Activated naive CD8-positive, alpha-beta T cell treated with anti-CD3 and anti-CD28 coated beads, Interleukin-2, amount 10 ng/mL, durations not matched to agents 7 days and 5 days (primary cell): Measurements from ENCODE around the gene GAN. TPM values are rescaled to one million over a fixed set of nuclear protein-coding genes. Genes with fewer than 3 reads are reported as not detected.

Source experiments
- ATAC-seq: fragments of 150-1000 bp; cut with Tn5 transposase; one replicate; pipeline ENCODE4 v1.10.0; 2021; ENCODE audit warnings: low read depth, moderate library complexity
- POLR2A ChIA-PET: fragments of 350-600 bp; sonication (Branson Sonifier 250); formaldehyde crosslinking; loops from one replicate; lab custom pipeline; 2021; ENCODE audit warnings: antibody characterized with exemption; lab: Charles Lee
- DNase-seq: peaks from one replicate; pipeline ENCODE4 v3.0.0; 2021
- H3K27ac Mint-ChIP-seq: one replicate; pipeline ENCODE4 v1.8.0; 2022; ENCODE audit warnings: mild to moderate bottlenecking, mixed read lengths
- H3K27me3 Mint-ChIP-seq: one replicate; pipeline ENCODE4 v1.8.0; 2022; ENCODE audit warnings: mild to moderate bottlenecking, moderate library complexity, mixed read lengths
- H3K36me3 Mint-ChIP-seq: one replicate; pipeline ENCODE4 v1.8.0; 2021; ENCODE audit warnings: mild to moderate bottlenecking, mixed read lengths
- H3K4me1 Mint-ChIP-seq: one replicate; pipeline ENCODE4 v1.8.0; 2021; ENCODE audit warnings: mixed read lengths
- H3K4me3 Mint-ChIP-seq: one replicate; pipeline ENCODE4 v1.8.0; 2022; ENCODE audit warnings: mild to moderate bottlenecking, moderate library complexity, mixed read lengths
- H3K9me3 Mint-ChIP-seq: one replicate; pipeline ENCODE4 v1.8.0; 2021; ENCODE audit warnings: mixed read lengths
- total RNA-seq, 2 experiments: library from RNA; stranded (reverse); gene quantifications; one replicate each; pipeline ENCODE4 v1.2.3, GENCODE V29; 2021

The GAN gene, protein sequence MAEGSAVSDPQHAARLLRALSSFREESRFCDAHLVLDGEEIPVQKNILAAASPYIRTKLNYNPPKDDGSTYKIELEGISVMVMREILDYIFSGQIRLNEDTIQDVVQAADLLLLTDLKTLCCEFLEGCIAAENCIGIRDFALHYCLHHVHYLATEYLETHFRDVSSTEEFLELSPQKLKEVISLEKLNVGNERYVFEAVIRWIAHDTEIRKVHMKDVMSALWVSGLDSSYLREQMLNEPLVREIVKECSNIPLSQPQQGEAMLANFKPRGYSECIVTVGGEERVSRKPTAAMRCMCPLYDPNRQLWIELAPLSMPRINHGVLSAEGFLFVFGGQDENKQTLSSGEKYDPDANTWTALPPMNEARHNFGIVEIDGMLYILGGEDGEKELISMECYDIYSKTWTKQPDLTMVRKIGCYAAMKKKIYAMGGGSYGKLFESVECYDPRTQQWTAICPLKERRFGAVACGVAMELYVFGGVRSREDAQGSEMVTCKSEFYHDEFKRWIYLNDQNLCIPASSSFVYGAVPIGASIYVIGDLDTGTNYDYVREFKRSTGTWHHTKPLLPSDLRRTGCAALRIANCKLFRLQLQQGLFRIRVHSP
- total RNA-seq: 1 to 10 TPM; 9.0 to 9.3 TPM

DNA sequence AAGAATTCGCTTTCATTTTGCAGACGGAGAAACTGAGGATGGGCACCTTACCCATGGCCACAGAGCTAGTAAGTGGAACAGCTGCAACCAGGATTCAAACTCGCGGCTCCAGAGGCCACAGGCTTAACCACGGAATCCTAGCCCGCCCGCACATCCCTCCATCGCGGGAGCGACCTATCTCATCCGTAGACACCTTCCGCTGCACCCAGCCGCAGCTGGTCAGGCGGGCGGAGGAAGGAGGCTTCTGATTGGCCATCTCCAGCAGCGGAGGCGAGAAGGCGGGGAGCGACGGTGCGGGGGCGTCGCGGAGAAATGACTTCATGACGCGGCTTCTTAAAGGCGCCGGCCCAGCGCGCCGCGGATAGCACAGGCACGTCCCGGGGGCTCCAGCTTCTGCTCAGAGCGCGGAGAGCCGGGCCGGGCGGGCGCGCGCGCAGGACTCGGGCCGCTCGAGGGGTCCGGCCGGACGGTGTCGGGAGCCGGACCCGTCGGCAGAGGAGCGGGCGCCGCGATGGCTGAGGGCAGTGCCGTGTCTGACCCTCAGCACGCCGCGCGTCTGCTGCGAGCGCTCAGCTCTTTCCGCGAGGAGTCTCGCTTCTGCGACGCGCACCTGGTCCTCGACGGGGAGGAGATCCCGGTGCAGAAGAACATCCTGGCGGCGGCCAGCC is at the start of gene GAN:
Gene GAN (plus strand): TSS at position 360 of the 668 bp plus-strand sequence. CDS start 152 bp downstream, at position 512.
- no peaks in the 10 kb centered on the region for H3K9me3 Mint-ChIP-seq
- ATAC-seq (peak; percentile 96), DNase-seq (peak; percentile 95)
- POLR2A ChIA-PET: interaction anchor here (0.6 to 2.2 kb wide), 12 partner anchors 10 to 855 kb away, joined by 3 to 11 read pairs (median 4); partner anchors contain the start of genes ATMIN, C16orf46, CENPN and CMC2
- H3K27me3 Mint-ChIP-seq: peaks cover 1% of the 10 kb centered on the region
- H3K27ac Mint-ChIP-seq: peak within 1 kb of the TSS; percentile 86
- H3K4me3 Mint-ChIP-seq: peak within 1 kb of the TSS; percentile 93
- peaks cover 30% of the 10 kb centered on the region for H3K4me1 Mint-ChIP-seq
- peaks cover 7% of the 10 kb centered on the region for H3K36me3 Mint-ChIP-seq

DNA sequence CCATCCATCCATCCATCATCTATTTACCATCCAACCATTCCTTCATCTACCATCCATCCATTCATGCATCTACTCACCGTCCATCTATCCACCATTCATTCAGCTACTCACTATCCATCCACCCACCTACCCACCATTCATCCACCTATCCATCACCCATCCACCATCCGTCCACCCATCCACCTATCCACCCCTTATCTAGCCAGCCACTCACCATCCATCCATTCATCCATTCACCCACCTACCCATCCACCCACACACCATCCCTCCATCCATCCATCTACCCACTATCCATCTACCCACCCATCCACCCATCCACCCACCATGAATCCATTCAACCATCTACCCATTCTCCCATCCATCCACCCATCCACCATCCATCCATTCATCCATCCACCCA is 49.7 kb upstream of the GAN start:
- peaks cover 5% of the 10 kb centered on the region for H3K9me3 Mint-ChIP-seq
- POLR2A ChIA-PET: no interaction called here
- ATAC-seq (no peak), DNase-seq (no peak)
- H3K36me3 Mint-ChIP-seq: no peaks in the 10 kb centered on the region
- no peak overlapping the region for H3K4me3 Mint-ChIP-seq
- no peak overlapping the region for H3K27ac Mint-ChIP-seq
- H3K4me1 Mint-ChIP-seq: peaks cover 4% of the 10 kb centered on the region
- peaks cover 8% of the 10 kb centered on the region for H3K27me3 Mint-ChIP-seq

DNA sequence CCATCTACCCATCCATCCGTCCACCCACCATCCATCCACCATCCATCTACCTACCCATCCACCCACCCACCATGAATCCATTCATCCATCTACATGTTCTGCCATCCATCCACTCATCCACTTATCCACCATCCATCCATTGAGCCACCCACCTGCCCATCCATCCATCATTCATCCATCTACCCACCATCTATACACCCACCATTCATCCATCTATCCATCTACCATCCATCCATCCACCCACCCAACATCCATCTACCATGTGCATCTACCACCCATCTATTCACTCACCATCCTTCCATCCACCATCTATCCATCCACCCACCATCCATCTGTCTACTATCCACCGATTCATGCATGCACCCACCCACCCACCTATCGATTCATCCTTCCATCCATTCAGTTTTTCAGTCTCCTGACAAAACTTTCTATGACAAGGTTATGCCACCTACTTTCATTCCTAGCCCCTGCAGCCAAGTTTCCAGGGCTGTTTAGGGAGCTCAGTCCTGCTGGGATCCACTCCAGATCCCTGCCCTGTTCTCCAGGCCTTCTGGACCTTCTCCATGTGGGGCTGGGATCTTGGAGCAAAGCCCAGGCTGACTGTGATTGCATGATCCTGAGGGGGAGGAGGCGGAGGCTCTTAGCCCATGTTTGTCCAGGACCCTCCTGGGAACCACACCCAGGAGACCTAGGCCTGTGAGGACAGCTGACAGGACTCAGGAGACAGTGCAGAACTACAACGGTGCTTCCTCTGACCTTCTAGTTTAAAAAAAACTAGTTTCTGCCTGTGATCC is 48.9 kb upstream of the GAN start:
- H3K4me1 Mint-ChIP-seq: peaks cover 4% of the 10 kb centered on the region
- DNase-seq (no peak), ATAC-seq (no peak)
- no peaks in the 10 kb centered on the region for H3K36me3 Mint-ChIP-seq
- no peak overlapping the region for H3K4me3 Mint-ChIP-seq
- H3K27me3 Mint-ChIP-seq: peaks cover 7% of the 10 kb centered on the region
- H3K27ac Mint-ChIP-seq: no peak overlapping the region
- POLR2A ChIA-PET: interaction anchor here (0.7 kb wide), 1 partner anchor 230 kb away, joined by 3 read pairs; the partner anchor contains the start of gene ATMIN
- peaks cover 5% of the 10 kb centered on the region for H3K9me3 Mint-ChIP-seq

DNA sequence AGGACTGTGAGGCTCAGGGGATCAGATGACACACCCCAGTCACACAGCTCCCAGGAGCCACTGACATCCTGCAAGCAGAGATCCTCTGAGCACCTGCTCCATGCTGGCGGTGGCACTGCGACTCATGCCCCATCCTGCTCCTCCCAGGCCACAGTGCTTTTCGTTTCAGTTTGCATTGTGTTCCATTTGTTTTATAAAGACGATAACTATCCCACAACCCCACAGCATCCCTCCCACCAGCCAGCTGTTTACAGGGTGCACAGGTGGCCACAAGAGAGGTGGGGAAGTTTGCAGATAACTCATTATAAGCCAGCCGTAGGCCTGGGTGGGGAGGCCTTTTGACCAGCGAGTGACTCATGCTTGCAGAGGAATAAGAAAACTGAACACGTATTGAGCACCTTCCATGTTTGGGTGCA is 48.1 kb upstream of the GAN start:
- Mint-ChIP-seq H3K27me3 (peaks cover 7% of the 10 kb centered on the region), H3K36me3 (no peaks in the 10 kb centered on the region), H3K4me3 (no peak overlapping the region), H3K27ac (no peak overlapping the region), H3K4me1 (peaks cover 4% of the 10 kb centered on the region), H3K9me3 (peaks cover 5% of the 10 kb centered on the region)
- POLR2A ChIA-PET: interaction anchor here (0.7 kb wide), 1 partner anchor 231 kb away, joined by 3 read pairs; the partner anchor contains the start of gene ATMIN
- DNase-seq (no peak), ATAC-seq (peak; percentile 45)

DNA sequence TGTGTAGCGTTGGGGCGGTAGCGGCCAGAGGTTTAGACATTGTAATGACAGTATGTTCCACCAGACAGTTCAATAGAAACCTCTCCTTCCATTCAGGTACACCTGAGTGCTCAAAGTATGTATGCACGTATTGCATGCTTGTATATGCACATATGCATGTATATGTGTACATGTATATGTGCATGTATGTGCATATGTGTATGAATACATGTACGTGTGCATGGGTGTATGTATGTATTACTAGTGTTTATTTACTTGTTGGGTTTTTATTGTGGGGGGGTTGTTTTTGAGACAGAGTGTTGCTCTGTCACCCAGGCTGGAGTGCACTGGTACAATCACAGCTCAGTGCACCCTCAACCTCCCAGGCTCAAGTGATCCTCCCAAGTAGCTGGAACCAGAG is 46.3 kb upstream of the GAN start:
- Mint-ChIP-seq H3K36me3 (no peaks in the 10 kb centered on the region), H3K4me1 (peaks cover 4% of the 10 kb centered on the region), H3K4me3 (no peak overlapping the region), H3K9me3 (peaks cover 5% of the 10 kb centered on the region), H3K27ac (no peak overlapping the region), H3K27me3 (peaks cover 5% of the 10 kb centered on the region)
- ATAC-seq: no peak
- no peak for DNase-seq
- POLR2A ChIA-PET: no interaction called here

DNA sequence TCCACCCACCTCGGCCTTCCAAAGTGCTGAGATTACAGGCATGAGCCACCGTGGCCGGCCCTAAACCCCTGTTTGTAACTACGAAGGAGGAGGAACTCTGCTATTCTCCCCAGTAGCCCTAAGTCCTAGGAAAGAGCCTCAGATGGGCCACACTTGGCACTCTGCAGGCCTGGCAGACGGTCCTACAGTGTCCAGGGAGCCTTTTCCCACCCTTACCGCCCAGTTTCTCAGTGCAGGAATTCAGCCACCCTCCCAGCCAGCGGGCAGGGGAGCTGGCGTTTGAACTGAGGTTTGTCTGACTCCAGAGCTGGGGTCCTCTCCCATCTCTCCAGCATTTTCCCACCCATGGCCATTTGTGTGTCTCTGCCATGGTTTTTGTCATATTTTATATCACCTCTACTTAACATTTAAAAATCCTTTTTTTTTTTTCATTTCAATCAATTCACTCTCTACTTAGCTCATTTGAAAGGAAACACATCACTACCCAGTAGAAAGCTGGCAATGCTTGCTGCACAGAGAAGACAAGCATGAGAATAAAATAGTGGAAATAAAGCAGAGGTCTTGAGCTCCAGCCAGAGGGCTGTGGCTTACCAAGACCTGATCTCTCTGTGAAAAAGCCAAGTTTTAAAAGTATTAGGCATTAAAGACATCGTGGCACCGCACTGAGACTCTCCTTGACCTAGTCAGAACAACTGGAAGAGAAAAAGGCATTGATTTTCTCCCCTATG is 41.4 kb upstream of the GAN start:
- Mint-ChIP-seq H3K4me1 (no peaks in the 10 kb centered on the region), H3K36me3 (no peaks in the 10 kb centered on the region), H3K9me3 (no peaks in the 10 kb centered on the region), H3K4me3 (no peak overlapping the region), H3K27ac (no peak overlapping the region), H3K27me3 (peaks cover 2% of the 10 kb centered on the region)
- ATAC-seq (no peak), DNase-seq (no peak)
- POLR2A ChIA-PET: no interaction called here

DNA sequence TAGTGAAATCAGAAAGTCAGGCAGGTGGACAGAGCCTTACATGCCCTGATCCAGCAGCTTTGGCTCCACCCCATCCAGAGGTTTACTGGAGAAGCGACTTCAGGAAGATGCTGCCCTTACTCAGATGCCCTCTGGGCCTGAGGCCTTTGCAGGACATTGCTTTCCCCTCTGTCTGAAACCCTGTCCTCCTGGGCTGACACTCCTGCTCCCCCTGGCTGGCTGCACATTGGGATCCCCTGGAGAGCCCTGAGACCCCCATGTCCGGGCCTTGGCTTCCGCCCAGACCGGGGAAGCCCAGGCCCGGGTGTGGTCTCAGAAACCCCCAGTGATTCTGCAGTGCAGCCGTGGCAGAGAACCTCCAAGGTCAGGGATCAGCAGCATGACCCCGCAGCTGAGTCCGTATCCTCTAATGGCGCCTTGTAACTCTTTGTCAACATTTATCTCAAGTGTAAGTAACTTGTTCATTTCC is 39.7 kb upstream of the GAN start:
- Mint-ChIP-seq H3K4me1 (no peaks in the 10 kb centered on the region), H3K9me3 (no peaks in the 10 kb centered on the region), H3K27ac (no peak overlapping the region), H3K4me3 (no peak overlapping the region), H3K27me3 (no peaks in the 10 kb centered on the region), H3K36me3 (no peaks in the 10 kb centered on the region)
- POLR2A ChIA-PET: no interaction called here
- DNase-seq: no peak
- ATAC-seq: no peak

DNA sequence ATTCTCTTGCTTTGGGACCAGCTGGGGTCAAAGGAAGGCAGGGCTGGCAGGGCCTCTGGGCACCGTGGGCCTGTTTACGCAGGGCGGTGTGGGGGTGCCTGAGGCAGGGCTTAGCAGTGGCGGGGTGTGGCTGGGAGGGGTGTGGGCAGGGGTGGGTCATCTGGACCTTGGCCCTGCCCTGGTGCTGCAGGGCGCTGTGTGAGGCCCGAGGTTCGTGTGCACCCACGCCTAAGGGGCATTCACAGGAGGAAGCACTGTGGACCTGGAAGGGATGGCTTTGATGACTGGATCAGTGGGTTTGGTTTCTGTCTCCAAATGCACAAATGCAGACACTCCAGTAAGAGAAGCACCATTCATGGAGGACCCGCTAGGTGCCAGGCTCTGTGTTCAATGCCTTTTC is 39.0 kb upstream of the GAN start:
- DNase-seq (no peak), ATAC-seq (no peak)
- no peaks in the 10 kb centered on the region for H3K27me3 Mint-ChIP-seq
- POLR2A ChIA-PET: no interaction called here
- H3K4me1 Mint-ChIP-seq: no peaks in the 10 kb centered on the region
- H3K27ac Mint-ChIP-seq: no peak overlapping the region
- H3K4me3 Mint-ChIP-seq: no peak overlapping the region
- no peaks in the 10 kb centered on the region for H3K9me3 Mint-ChIP-seq
- H3K36me3 Mint-ChIP-seq: no peaks in the 10 kb centered on the region

DNA sequence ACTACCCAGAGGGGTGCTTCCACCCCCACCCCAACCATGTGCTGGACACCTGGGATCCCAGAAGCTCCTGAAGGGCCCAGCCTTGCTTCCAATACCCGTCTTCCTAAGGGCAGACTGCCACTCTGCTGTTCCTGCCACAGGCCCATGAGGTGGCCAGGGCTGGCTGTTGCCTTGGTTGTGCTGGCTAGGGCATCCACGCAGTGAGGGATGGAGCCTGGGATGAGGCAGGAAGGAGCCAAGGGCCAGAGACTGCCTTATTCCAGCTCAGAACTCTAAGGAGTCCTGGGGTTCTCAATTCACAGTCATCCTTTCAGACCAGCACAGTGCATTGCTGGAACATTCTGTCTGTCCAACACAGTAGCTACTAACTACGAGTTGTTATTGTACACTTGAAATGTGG is 38.4 kb upstream of the GAN start:
- Mint-ChIP-seq H3K27ac (no peak overlapping the region), H3K36me3 (no peaks in the 10 kb centered on the region), H3K4me3 (no peak overlapping the region), H3K9me3 (no peaks in the 10 kb centered on the region), H3K4me1 (no peaks in the 10 kb centered on the region), H3K27me3 (no peaks in the 10 kb centered on the region)
- no peak for ATAC-seq
- no peak for DNase-seq
- POLR2A ChIA-PET: no interaction called here

DNA sequence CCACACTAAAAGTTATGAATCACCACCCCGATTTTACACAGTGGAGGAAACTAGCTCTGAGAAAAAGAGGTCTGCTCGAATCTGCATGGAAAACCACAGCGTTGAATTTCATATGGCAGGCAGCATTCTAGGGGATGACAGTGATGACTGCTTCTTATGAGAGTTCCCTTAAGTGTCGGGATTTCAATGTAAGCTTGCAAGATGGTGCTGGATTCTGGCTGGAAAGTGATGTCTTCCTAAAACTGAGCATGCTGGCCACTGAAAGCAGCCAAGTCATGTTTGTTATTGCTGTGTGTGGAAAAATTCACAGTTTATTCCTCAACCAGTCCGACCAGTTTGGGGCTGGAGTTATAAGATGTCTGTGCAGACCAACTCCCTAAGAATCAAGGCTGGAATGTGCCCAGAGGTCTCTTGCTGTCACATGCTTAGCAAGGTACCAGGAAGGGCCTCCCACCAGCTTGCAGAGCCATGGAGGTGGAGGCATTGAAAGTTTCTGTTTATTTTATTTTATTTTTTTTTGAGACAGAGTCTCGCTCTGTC is 37.2 kb upstream of the GAN start:
- Mint-ChIP-seq H3K36me3 (no peaks in the 10 kb centered on the region), H3K27me3 (no peaks in the 10 kb centered on the region), H3K4me1 (no peaks in the 10 kb centered on the region), H3K9me3 (no peaks in the 10 kb centered on the region), H3K27ac (no peak overlapping the region), H3K4me3 (no peak overlapping the region)
- DNase-seq: no peak
- POLR2A ChIA-PET: no interaction called here
- ATAC-seq: no peak

DNA sequence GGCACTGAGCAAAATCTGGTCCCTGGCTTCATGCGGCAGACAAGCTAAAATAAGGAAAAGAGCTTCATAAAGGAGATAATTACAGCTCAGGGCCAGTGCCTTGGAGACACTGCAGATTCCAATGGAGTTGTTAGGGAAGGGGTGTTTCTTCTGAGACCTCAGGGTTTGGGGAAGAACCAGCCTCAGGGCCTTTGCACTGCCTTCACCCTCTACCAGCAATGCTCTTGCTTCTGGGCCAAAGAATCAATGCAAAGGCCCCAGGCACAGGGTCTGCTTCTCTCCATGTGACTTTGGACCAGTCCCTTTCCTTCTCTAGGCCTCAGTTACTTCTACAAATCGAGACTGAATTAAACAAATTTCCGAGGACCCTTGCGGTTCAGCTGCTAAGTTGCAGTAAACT is 36.2 kb upstream of the GAN start:
- POLR2A ChIA-PET: no interaction called here
- Mint-ChIP-seq H3K27ac (no peak overlapping the region), H3K36me3 (no peaks in the 10 kb centered on the region), H3K9me3 (no peaks in the 10 kb centered on the region), H3K4me3 (no peak overlapping the region), H3K27me3 (no peaks in the 10 kb centered on the region), H3K4me1 (no peaks in the 10 kb centered on the region)
- ATAC-seq (no peak), DNase-seq (no peak)

DNA sequence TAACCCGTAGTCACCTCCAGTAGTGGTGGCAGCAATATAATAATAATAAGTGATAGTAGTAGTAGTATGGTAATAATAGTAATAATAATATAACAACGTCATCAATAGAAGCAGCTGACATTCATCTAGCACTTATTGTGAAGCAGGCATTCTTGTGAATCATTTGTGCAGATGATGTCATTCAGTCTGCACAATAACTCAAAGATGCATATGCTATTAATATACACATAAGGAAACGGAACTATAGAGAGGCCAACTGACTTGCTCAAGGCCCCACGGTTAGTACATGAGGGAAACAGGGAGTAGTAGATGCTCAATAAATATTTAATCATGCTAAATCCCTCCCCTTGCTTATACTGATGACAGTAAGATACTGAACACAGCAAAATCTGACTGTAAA is 35.4 kb upstream of the GAN start:
- Mint-ChIP-seq H3K27ac (no peak overlapping the region), H3K4me3 (no peak overlapping the region), H3K36me3 (no peaks in the 10 kb centered on the region), H3K9me3 (no peaks in the 10 kb centered on the region), H3K27me3 (no peaks in the 10 kb centered on the region), H3K4me1 (no peaks in the 10 kb centered on the region)
- POLR2A ChIA-PET: no interaction called here
- no peak for DNase-seq
- ATAC-seq: no peak
